Endometrium (tissue), 2 donors: ENCODE data around the gene LPAR2.
"Not testable (repeated sequence)": the region's sequence is repeated elsewhere in the genome, so short reads cannot be mapped to it uniquely, and the experiment has no call there.

Source experiments
- FAIRE-seq: peaks from 2 replicates; lab custom pipeline; 2012; peaks lifted over from hg19 to GRCh38; lab: Jason Lieb, UNC
- donor health status: control.
- donor health status: control.

Gene LPAR2

DNA sequence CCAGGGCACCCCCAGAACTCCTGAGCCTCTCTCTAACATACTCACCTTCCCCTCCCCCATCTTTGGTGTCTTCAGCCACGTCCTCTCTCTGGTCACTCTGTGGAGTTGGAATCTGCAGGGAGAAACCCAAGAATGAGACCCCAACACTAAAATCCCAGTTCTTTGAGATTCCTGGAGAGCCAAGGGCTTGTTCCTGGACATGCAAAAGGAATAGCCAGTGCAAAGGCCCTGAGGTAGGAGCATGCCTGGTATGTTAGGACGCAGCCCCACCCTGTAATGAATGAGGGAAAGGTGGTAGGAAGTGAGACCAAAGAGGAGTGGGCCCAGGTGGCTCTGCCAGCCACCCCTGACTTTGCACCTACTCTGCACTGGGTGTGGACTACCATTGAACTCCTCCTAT lies 2.4 kb upstream of the LPAR2 start:
- no peak for FAIRE-seq

DNA sequence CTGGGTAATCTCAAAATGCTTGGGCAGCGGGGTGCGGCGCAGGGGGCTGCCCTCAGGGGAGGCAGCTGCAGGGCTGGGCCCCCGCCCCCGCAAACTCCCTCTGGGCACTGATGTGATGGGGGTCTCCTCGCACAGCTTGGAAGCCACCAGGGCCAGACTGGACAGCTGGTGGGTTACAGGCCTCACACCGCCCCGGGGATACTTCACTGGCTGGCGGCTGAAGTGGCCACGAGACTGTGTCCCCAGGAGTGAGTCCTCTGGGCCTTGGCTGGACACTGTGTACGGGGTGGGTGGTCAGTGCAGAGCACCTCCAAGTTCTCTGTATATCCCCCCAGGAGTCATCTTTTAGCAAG lies 2.0 kb upstream of the LPAR2 start:
- no peak for FAIRE-seq

DNA sequence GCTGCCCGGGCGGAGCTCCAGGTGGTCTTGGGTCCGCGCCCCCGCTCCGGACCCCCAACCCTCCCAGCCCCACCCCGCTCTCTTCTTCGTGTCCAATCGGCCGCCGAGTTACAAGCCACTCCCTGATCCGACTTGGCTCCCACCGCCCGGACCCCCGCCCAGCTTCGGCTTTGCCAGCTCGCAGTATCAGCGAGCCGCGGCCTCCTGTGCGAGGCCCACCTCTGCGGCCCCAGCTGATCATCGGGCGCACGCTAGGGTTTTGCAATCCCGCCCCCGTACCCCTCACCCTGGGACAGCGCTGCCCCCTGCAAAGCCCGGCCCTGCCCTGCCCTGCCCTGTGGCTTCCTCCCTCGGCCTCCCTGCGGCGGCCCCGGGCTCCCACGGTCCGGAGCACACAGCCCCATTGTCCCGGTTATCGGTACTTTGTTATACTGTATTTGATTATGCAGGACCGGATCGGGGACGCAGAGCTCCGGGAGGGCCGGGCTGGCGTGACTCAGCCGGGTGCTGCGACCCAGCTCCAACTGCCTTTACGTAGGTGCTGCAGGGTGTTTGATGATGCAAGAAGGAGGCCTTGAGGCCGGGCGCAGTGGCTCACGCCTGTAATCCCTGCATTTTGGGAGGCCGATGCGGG lies 598 bp upstream of the LPAR2 start:
- no peak for FAIRE-seq

DNA sequence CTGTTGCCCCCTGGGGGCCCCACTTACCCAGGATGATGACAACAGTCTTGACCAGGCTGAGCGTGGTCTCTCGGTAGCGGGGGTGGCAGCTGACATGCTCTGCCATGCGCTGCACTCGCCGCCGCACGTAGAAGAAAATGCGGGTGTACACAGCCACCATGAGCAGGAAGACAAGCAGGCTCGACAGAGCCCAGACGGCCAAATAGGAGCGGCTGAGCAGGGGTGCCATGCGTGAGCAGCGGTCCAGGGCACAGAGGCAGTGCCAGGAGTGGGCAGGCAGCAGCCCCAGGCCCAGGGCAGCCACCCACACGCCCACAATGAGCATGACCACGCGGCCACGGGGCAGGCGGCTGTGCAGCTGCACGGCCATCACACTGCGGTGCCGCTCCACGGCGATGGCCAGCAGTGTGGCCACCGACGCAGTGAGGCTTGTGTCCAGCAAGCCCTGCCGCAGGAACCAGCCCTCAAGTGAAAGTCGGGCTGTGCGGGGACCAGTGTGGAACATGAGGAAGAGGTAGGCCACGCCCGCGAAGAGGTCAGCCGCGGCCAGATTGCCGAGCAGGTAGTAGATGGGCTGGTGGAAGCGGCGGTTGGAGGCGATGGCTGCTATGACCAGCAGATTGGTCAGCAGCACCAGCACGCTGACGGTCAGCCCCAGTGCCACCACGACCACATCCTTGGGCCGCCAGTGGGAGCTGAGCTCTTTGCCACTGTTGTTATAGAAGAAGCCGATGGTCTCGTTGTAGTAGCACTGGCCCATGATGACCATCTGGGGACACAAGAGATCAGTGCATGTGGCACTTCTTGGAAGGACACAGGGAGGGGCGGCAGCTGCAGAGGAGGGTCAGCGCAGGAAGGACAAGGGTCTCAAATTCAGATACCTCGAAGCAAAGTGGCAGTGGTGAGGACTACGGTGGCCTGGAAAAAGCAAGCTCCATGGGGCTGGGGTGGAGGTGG lies 1.2 kb downstream of the LPAR2 start:
- no peak for FAIRE-seq

DNA sequence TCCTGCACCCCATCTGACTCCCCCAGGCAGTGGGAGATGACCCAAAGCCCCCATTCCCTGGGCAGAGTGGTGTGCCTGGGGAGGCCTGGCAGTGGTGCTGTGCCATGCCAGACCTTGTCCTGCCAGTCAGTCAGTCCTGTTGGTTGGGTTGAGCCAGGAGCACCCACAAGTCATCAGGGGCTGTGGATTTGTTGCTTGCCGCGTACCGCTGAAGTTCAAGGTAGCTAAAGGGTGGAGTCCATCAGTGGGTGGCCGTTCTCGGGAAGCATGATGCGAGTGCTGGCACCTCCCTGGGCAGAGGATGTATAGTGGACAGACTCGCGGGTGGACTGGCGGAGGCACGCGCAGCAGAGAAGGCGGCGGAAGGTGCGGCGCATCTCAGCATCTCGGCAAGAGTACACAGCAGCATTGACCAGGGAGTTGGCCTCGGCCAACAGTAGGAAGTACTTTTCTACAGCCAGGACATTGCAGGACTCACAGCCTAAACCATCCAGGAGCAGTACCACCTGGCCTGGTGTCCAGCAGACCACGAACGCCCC lies 3.9 kb downstream of the LPAR2 start:
- no peak for FAIRE-seq

DNA sequence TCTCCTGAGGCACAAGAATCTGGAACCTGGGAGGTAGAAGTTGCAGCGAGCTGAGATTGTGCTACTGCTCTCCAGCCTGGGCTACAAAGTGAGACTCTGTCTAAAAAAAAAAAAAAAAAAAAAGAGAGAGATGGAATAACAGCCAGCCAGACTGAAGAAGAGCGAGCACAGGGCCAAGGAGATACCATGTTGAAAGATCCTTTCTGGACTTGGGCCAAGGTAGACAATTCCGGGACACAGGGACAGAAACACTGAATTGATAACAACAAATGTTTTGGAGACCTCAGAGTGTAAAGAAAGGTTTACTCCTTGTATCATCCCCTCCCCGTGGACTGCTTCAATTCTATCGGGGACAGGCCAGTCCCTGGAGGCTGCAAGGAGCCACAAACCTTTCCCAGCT lies 4.6 kb downstream of the LPAR2 start:
- FAIRE-seq = no peak

DNA sequence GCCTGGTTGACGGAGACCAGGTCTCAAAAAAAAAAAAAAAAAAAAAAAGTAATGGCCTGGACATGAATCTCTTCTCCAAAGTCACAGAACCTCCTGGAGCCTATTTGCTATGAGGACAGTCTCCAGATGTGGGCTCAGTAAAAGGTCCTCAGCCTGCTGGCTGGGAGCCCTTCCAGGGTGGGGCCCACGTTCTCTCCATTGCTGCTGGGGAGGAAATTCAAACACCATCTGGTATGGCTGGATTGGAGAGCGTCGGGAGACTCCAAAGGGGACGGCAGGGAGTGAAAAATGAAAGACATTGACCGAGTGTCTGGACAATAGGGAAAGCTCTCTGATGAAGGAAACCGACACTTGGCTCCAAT lies 8.2 kb downstream of the LPAR2 start:
- no peak for FAIRE-seq

DNA sequence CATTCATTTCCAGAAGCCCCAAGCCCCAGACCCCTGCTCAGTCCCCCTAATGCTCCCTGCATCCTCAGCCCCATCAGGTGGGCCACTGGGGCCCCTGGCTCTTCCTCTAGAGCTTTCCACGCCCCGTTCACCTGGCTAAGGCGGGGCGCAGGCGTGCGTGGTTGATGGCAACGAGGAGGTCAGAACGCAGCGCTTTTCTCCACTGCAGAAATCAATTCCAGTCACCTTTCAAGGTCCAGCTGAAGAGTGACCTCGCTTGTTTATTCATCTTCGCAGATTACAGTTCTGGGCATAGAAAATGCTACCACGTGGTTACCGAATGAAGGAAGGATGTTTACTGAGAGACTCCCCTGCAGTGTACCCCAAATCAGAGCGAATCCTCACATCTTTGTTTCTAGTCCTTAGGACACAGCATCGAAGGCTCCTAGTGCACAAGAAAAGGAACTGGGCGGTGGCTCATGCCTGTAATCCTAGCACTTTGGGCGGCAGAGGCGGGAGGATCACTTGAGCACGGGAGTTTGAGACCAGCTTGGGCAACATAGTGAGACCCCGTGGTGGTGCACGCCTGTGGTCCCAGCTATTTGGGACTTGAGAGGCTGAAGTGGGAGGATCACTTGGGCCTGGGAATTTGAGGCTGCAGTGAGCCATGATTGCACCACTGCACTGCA lies 8.7 kb downstream of the LPAR2 start:
- FAIRE-seq = no peak

DNA sequence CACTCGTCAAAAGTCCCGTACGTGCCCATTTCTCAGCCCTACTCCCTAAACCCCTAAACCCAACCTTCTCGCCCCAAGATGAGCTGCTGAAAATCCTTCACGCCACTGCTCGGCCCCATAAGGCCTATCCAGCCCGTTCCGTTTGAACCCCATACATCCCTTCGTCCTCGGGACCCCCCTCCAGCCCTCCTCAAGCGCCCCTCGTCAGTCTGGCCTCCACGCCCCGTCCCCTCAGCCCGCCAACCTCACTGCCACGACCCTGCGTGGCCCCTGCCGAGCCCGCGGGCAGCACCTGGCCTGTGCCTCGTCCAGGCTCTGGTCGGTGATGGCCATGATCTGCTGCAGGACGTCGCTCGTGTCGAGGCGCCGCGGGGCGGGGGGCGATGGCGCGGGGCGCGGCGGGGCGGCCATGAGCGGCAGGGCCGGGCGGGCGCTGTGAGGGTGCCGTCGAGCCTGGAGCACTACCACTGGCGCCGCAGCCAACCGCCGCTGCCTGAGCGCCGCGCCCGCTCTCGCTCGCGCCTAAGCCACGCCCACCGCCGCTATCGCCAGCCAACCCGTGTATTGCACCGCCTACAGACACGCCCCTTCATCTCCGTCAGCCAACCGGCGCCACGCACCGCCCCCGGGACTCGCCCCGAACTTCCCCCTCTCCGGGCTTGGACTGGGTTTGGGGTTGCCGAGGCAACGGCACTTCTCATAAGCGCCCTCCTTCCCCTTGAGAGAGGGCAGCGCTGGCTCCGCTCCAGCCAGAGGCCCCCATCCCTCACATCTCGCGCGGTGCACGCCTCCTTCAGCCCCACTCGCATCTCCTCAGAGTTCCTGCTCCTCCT lies 9.6 kb downstream of the LPAR2 start, which contains the start of gene PBX4:
TSS of gene PBX4 (minus strand) at position 469 of the 833 bp plus-strand sequence. CDS start at position 411, 58 bp downstream.
- FAIRE-seq = no peak

DNA sequence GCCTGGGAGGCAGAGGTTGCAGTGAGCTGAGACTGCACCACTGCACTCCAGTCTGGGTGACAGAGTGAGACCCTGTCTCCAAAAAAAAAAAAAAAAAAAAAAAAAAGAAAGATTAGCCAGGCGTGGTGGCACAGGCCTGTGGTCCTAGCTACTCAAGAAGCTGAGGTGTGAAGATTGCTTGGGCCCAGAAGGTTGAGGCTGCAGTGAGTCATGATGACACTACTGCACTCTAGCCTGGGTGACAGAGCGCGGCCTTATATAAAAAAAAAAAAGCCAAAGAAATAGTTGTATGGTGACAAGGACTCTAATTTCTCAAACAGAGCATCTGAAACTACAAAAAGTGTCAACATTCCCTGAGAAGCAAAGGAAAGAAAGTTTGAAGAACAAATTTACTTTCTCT lies 12.9 kb downstream of the LPAR2 start:
- FAIRE-seq = no peak

DNA sequence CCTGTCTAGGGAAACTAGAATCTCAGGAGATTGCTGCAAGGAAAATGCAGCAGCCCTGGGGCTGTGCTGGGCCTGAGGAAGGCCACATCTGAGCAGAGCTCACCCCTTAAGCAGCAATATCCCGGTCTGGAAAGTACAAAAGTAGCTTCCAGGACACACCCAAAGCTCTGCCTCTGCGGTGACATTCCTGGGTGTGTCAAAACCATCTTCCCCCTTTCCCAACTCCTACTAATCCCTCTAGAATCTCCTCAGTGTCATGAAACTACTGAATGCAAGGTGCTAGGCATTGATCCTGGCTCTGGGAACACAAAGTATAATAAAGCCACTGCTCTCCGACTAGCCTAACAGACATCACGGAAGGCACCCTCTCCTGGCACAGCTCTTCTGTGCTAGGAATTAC lies 14.5 kb downstream of the LPAR2 start:
- FAIRE-seq = no peak

DNA sequence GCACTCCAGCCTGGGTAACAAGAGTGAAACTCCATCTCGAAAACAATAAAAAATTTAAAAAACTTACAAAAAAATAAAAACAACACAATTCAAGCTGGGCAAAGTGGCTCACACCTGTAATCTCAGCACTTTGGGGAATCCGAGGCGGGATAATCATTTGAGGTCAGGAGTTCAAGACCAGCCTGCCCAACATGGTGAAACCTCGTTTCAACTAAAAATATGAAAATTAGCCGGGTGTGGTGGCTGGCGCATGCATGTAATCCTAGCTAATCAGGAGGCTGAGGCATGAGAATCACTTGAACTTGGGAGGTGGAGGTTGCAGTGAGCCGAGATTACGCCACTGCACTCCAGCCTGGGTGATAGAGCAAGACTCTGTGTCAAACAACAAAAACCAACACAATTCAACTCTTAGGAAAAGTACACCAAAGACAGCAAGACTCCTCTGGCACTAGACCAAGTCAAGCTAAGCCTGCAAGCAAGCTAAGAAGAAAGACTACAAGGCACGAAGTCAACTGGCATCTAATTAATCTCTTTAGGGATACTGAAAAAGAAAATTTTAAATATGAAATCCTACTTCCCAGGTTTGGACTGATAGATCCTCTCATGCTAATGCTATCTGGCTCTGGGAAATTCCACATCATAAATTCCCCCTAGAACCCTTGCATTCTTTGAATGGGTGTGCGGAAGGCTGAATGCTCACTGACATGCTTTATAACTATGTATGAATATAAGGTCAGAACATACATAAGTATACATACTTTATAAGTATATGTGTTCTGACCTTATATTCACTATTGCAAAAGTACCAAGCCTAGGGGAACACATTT lies 17.4 kb downstream of the LPAR2 start:
- no peak for FAIRE-seq

DNA sequence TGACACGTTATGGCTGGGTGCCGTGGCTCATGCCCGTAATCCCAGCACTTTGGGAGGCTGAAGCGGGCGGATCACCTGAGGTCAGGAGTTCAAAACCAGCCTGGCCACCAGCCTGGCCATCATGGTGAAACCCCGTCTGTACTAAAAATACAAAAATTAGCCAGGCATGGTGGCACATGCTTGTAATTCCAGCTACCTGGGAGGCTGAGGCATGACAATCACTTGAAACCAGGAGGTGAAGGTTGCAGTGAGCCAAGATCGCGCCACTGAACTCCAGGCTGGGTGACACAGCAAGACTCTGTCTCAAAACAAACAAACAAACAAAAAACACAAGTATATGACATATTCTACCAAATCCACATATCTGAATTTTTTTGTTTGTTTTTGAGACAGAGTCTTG lies 21.3 kb downstream of the LPAR2 start:
- FAIRE-seq = not testable (repeated sequence)

DNA sequence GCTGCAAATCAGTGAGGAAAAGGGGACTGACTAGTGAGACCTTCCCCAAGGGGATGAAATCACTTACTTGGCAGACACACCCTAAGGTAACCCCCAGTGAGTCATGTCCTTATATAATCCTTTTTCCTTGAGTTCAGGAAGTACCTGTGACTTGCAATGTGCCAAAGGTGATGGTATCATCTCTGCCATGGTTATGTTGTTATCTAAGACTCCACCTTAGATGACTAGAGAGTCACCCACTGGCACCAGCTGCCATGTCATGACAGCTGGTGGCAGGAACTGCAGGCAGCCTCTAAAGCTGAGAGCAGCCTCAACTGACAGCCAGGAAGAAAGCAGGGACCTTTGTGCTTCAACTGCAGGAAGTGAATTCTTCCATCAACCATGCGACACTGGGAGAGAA lies 22.0 kb downstream of the LPAR2 start:
- no peak for FAIRE-seq

DNA sequence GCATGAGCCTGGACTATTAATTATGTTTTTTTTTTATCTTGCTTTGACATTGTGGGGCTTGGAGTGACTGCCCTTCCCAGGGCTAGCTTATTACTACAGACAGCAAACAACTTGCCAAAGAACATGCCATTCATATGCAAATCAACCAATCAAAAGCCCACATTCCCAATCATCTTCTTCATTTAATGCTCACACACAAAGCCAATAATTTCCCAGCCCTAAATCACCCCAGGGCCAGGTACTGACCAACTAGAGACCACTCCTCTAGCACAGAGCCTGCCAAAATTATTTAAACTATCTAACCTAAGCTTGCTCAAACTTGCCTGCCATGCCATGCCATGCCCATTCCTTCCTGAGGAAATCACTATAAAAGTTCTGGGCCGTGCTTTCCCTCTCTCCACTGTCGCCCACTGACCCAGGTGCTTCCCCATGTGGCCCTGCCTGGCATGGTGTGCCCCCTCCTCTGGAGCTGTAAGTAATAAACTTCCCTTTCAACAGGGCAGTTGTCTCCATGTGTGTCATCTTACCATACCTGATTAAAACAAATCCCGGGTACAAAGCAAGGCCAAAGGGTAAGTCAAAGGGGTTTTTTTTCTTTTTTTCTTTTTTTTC lies 25.2 kb downstream of the LPAR2 start:
- FAIRE-seq = no peak

DNA sequence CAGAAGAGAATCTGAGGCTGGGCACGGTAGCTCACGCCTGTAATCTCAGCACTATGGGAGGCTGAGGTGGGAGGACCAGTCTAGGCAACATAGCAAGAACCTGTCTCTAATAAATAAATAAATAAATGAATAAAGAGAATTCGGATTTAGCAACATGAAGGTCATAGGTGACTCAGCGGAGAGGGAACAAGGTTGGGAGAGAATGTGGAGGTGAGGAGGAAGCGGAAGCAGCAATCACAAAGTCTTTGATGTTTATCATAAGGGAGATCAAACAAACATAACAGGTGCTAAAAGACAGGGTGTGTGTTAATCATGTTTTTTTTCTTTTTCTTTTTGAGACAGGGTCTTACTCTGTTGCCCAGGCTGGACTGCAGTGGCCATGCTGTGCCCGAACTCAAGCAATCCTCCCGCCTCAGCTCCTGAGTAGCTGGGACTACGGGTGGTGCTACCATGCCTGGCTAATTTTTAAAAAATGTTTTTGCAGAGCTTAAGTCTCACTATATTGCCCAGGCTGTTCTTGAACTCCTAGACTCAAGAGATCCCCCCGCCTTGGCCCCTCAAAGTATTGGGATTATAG lies 25.8 kb downstream of the LPAR2 start:
- FAIRE-seq = no peak

DNA sequence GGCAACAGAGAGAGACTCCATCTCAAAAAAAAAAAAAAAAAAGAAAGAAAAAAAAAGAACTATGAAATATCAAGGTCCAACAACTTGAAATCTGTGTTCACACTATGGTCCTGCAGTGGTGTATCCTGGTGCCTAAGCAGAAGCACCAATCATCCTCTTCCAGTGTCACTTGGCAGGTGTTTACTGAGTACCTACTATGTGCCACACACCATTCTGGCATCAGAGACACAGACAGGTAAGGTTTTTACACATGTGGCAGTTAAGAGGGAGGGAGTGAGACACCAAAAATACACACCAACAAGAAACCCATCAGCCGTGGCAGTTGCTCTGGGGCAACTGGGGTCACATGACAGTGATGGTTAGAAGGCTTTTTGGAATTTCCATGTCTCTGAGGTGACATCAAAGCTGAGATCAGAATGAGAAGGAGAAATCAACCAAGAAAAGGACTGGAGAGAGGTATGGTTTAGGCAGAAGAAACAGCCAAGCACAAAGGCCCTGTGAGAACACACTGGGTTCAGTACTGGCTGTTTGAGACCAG lies 27.2 kb downstream of the LPAR2 start:
- no peak for FAIRE-seq

DNA sequence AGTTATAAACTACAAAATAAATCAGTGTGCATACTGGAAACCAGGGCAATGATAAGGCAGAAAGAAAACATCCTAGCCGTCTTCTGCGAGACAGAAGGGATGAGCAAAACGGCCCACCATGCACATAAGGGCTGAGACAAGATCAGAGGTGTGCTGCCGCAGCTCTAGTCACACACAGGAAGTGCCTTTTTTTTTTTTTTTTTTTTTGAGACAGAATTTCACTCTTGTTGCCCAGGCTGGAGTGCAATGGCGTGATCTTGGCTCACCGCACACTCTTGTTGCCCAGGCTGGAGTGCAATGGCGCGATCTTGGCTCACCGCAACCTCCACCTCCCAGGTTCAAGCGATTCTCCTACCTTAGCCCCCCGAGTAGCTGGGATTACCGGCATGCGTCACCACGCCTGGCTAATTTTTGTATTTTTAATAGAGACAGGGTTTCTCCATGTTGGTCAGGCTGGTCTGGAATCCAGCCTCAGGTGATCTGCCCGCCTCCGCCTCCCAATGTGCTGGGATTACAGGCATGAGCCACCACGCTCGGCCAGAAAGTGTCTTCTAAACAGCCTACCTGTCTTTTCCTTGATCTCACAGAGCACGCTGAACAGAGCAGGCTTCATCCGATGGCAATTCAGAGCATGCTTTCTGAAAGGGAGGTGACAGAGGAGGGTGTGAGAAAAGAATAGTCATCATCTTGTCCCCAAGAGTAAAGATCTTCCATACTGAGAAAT lies 29.1 kb downstream of the LPAR2 start:
- FAIRE-seq = not testable (repeated sequence)

DNA sequence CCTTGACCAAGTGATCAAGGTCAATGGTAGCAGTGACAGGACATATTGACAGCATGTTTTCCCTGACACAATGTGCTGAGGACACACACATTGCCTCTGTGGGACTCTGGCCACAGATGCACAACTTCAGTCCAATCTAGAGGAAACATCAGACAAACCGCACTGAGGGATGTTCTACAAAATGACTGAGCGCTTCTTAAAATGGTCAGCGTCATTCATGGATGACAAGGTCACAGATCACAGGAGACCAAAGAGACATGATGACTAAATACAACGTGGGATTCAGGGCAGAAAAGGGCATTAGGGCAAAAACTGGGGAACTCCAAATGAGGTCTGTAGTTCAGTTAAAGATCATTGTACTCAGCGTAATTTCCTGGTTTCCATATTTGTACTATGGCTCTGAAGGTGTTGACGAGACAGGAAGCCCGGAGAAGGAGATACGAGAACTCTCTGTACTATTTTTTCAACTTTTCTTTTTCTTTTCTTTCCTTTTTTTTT lies 30.2 kb downstream of the LPAR2 start:
- FAIRE-seq = no peak
